Stomach smooth muscle (tissue), 2 donors: ENCODE results near the gene COL5A1.

Experiments
- H3K27ac ChIP-seq: one replicate; pipeline ENCODE4 v1.7.0; 2013; ENCODE audit warnings: mild to moderate bottlenecking, low read length, inconsistent platforms
- H3K27me3 ChIP-seq, 2 donors: one replicate each; pipeline ENCODE4 v1.7.0; 2013; ENCODE audit warnings: low read length in 2 of 2; ENCODE audit not compliant: insufficient read depth in 2 of 2, control insufficient read depth in 1 of 2
- H3K36me3 ChIP-seq, 2 donors: one replicate each; pipeline ENCODE4 v1.7.0; 2013; ENCODE audit warnings: low read length in 2 of 2; ENCODE audit not compliant: control insufficient read depth in 2 of 2, insufficient read depth in 2 of 2
- H3K4me1 ChIP-seq: one replicate; pipeline ENCODE4 v1.7.0; 2013; ENCODE audit warnings: low read length; ENCODE audit not compliant: control insufficient read depth, insufficient read depth
- H3K4me3 ChIP-seq, 2 donors: one replicate each; pipeline ENCODE4 v1.7.0; 2013; ENCODE audit warnings: low read length in 2 of 2
- H3K9ac ChIP-seq, 2 donors: one replicate each; pipeline ENCODE4 v1.7.0; 2013; ENCODE audit warnings: low read length in 2 of 2, mild to moderate bottlenecking in 1 of 2
- H3K9me3 ChIP-seq, 2 donors: one replicate each; pipeline ENCODE4 v1.7.0; 2013; ENCODE audit warnings: low read length in 2 of 2; ENCODE audit not compliant: control insufficient read depth in 2 of 2
- donor health status: healthy.
- donor health status: Pancreatic carcinoma.

COL5A1 gene

GRCh38 chr9:134760750-134761420 is 119.3 kb downstream of the COL5A1 start:
- H3K4me1 ChIP-seq: no peaks in the 10 kb centered on the region
- H3K9ac ChIP-seq: no peak overlapping the region
- no peak overlapping the region for H3K4me3 ChIP-seq
- H3K27me3 ChIP-seq: no peaks in the 10 kb centered on the region
- H3K36me3 ChIP-seq: peaks cover 66 to 76% of the 10 kb centered on the region in 2 donors
- H3K27ac ChIP-seq: no peak overlapping the region
- no peaks in the 10 kb centered on the region for H3K9me3 ChIP-seq

- Histone ChIP-seq H3K27me3 (no peaks in the 10 kb centered on the region), H3K4me1 (no peaks in the 10 kb centered on the region), H3K4me3 (no peak overlapping the region), H3K9me3 (no peaks in the 10 kb centered on the region), H3K36me3 (peaks cover 71 to 79% of the 10 kb centered on the region in 2 donors), H3K9ac (no peak overlapping the region), H3K27ac (no peak overlapping the region)
These were observed 123.1 kb downstream of the COL5A1 start for GRCh38 chr9:134764473-134765269.

GRCh38 chr9:134765785-134766184 is 124.2 kb downstream of the COL5A1 start:
- Histone ChIP-seq H3K9me3 (no peaks in the 10 kb centered on the region), H3K27me3 (no peaks in the 10 kb centered on the region), H3K27ac (no peak overlapping the region), H3K4me1 (no peaks in the 10 kb centered on the region), H3K36me3 (peaks cover 63 to 69% of the 10 kb centered on the region in 2 donors), H3K4me3 (no peak overlapping the region), H3K9ac (no peak overlapping the region)

GRCh38 chr9:134766587-134766986 is 125.0 kb downstream of the COL5A1 start:
- no peaks in the 10 kb centered on the region for H3K27me3 ChIP-seq
- H3K4me3 ChIP-seq: no peak overlapping the region
- H3K27ac ChIP-seq: no peak overlapping the region
- H3K36me3 ChIP-seq: peaks cover 61 to 63% of the 10 kb centered on the region in 2 donors
- no peak overlapping the region for H3K9ac ChIP-seq
- no peaks in the 10 kb centered on the region for H3K9me3 ChIP-seq
- no peaks in the 10 kb centered on the region for H3K4me1 ChIP-seq

- Histone ChIP-seq H3K27me3 (no peaks in the 10 kb centered on the region), H3K36me3 (peaks cover 56 to 60% of the 10 kb centered on the region in 2 donors), H3K9ac (no peak overlapping the region), H3K4me1 (no peaks in the 10 kb centered on the region), H3K4me3 (no peak overlapping the region), H3K9me3 (no peaks in the 10 kb centered on the region), H3K27ac (no peak overlapping the region)
These were observed 126.7 kb downstream of the COL5A1 start for GRCh38 chr9:134768332-134768708.

GRCh38 chr9:134768709-134769351 is 127.2 kb downstream of the COL5A1 start:
- H3K4me1 ChIP-seq: no peaks in the 10 kb centered on the region
- no peak overlapping the region for H3K9ac ChIP-seq
- peaks cover 59 to 61% of the 10 kb centered on the region in 2 donors for H3K36me3 ChIP-seq
- H3K27ac ChIP-seq: no peak overlapping the region
- no peaks in the 10 kb centered on the region for H3K27me3 ChIP-seq
- H3K9me3 ChIP-seq: no peaks in the 10 kb centered on the region
- no peak overlapping the region for H3K4me3 ChIP-seq

- no peak overlapping the region for H3K9ac ChIP-seq
- H3K36me3 ChIP-seq: peaks cover 48 to 49% of the 10 kb centered on the region in 2 donors
- peaks cover 18% of the 10 kb centered on the region for H3K4me1 ChIP-seq
- H3K9me3 ChIP-seq: no peaks in the 10 kb centered on the region
- H3K27ac ChIP-seq: no peak overlapping the region
- H3K4me3 ChIP-seq: no peak overlapping the region
- H3K27me3 ChIP-seq: no peaks in the 10 kb centered on the region
These were observed 129.7 kb downstream of the COL5A1 start for GRCh38 chr9:134770972-134771971.

- peaks cover 29% of the 10 kb centered on the region for H3K4me1 ChIP-seq
- no peaks in the 10 kb centered on the region for H3K27me3 ChIP-seq
- H3K27ac ChIP-seq: no peak overlapping the region
- H3K9ac ChIP-seq: no peak overlapping the region
- H3K4me3 ChIP-seq: no peak overlapping the region
- H3K36me3 ChIP-seq: peaks cover 38 to 41% of the 10 kb centered on the region in 2 donors
- no peaks in the 10 kb centered on the region for H3K9me3 ChIP-seq
These were observed 130.7 kb downstream of the COL5A1 start for GRCh38 chr9:134772331-134772730.

GRCh38 chr9:134773842-134774241 is 132.2 kb downstream of the COL5A1 start:
- peaks cover 23 to 28% of the 10 kb centered on the region in 2 donors for H3K36me3 ChIP-seq
- no peak overlapping the region for H3K4me3 ChIP-seq
- H3K27me3 ChIP-seq: no peaks in the 10 kb centered on the region
- H3K9me3 ChIP-seq: no peaks in the 10 kb centered on the region
- peaks cover 44% of the 10 kb centered on the region for H3K4me1 ChIP-seq
- H3K9ac ChIP-seq: no peak overlapping the region
- no peak overlapping the region for H3K27ac ChIP-seq

- H3K36me3 ChIP-seq: peaks cover 22 to 27% of the 10 kb centered on the region in 2 donors
These were observed 132.8 kb downstream of the COL5A1 start for GRCh38 chr9:134774410-134774809.

More at GRCh38 chr9:134774410-134774809, 132.8 kb downstream of the COL5A1 start:
- Histone ChIP-seq H3K9me3 (no peaks in the 10 kb centered on the region), H3K4me1 (peaks cover 49% of the 10 kb centered on the region), H3K27ac (peak overlapping the region; percentile 67), H3K4me3 (no peak overlapping the region), H3K9ac (no peak overlapping the region), H3K27me3 (no peaks in the 10 kb centered on the region)
